ENCODE results near the gene YPEL1.

Gene YPEL1

GRCh38 chr22:21691816-21692215 lies 43.8 kb downstream of the YPEL1 start:
- POLR2A ChIA-PET (ENCODE audit: low non-redundant PET): no interaction called here
- CTCF ChIA-PET: no interaction called here
- no peak overlapping the region for H3K27ac ChIP-seq

GRCh38 chr22:21690401-21690801 lies 45.2 kb downstream of the YPEL1 start:
- ChIA-PET POLR2A (ENCODE audit: low non-redundant PET) (interaction anchor here (0.6 kb wide), 1 partner anchor 218 kb away, joined by 3 read pairs; no protein-coding TSS in a partner anchor), CTCF (no interaction called here)
- no peak for TF ChIP-seq CTCF (conservative IDR thresholded peaks at IDR 0.05; ENCODE audit: low read depth)
- no peak for DNase-seq (ENCODE audit: low spot score)
- H3K27ac ChIP-seq: no peak overlapping the region

More at GRCh38 chr22:21691816-21692215, 43.8 kb downstream of the YPEL1 start:
- DNase-seq (ENCODE audit: low spot score): no peak
- no peak for TF ChIP-seq CTCF (conservative IDR thresholded peaks at IDR 0.05; ENCODE audit: low read depth)

GRCh38 chr22:21688706-21689381 lies 46.8 kb downstream of the YPEL1 start:
- DNase-seq (ENCODE audit: low spot score): peak; percentile 34
- CTCF ChIA-PET: no interaction called here
- POLR2A ChIA-PET (ENCODE audit: low non-redundant PET): no interaction called here
- TF ChIP-seq CTCF (conservative IDR thresholded peaks at IDR 0.05; ENCODE audit: low read depth): no peak
- peak overlapping the region; percentile 5; the same call in 1 of the 2 replicates for H3K27ac ChIP-seq

GRCh38 chr22:21688341-21688705 lies 47.3 kb downstream of the YPEL1 start:
- ChIA-PET POLR2A (ENCODE audit: low non-redundant PET) (no interaction called here), CTCF (no interaction called here)
- no peak for DNase-seq (ENCODE audit: low spot score)

GRCh38 chr22:21687685-21688259 lies 47.8 kb downstream of the YPEL1 start:
- TF ChIP-seq CTCF (conservative IDR thresholded peaks at IDR 0.05; ENCODE audit: low read depth): no peak
- H3K27ac ChIP-seq: no peak overlapping the region
- ChIA-PET POLR2A (ENCODE audit: low non-redundant PET) (no interaction called here), CTCF (interaction anchor here (0.6 kb wide), 1 partner anchor 250 kb away, joined by 3 read pairs; no protein-coding TSS in a partner anchor)
- DNase-seq (ENCODE audit: low spot score): no peak

More at GRCh38 chr22:21688341-21688705, 47.3 kb downstream of the YPEL1 start:
- H3K27ac ChIP-seq: peak overlapping the region; percentile 5; the same call in 1 of the 2 replicates
- no peak for TF ChIP-seq CTCF (conservative IDR thresholded peaks at IDR 0.05; ENCODE audit: low read depth)

- TF ChIP-seq CTCF (conservative IDR thresholded peaks at IDR 0.05; ENCODE audit: low read depth): no peak
- H3K27ac ChIP-seq: no peak overlapping the region
- CTCF ChIA-PET: no interaction called here
- POLR2A ChIA-PET (ENCODE audit: low non-redundant PET): no interaction called here
- no peak for DNase-seq (ENCODE audit: low spot score)
These were observed 48.8 kb downstream of the YPEL1 start for GRCh38 chr22:21686634-21687393.
